Measurements from ENCODE around the gene NOL4L.
"Not testable (repeated sequence)": the region's sequence is repeated elsewhere in the genome, so short reads cannot be mapped to it uniquely, and the experiment has no call there.

The NOL4L gene

GRCh38 chr20:32496811-32497533 is 88.2 kb downstream of the NOL4L start:
- DNase-seq (ENCODE audit: insufficient read length, low spot score) (no peak), FAIRE-seq (no peak)
- TF ChIP-seq SPI1 (IDR thresholded peaks at IDR 0.05; ENCODE audit: low read depth, low read length) (no peak), POLR2A (IDR thresholded peaks at IDR 0.05; ENCODE audit: low read depth, low read length) (no peak), POLR2AphosphoS5 (IDR thresholded peaks at IDR 0.05; ENCODE audit: low read depth, low read length) (no peak), TAF1 (IDR thresholded peaks at IDR 0.05; ENCODE audit: low read depth, low read length) (no peak), PAX5 (IDR thresholded peaks at IDR 0.05; ENCODE audit: insufficient read depth, low read length, severe bottlenecking) (no peak), POU2F2 (IDR thresholded peaks at IDR 0.05; ENCODE audit: low read depth, low read length) (no peak)

- FAIRE-seq (no peak), DNase-seq (ENCODE audit: insufficient read length, low spot score) (no peak)
- TF ChIP-seq POLR2AphosphoS5 (IDR thresholded peaks at IDR 0.05; ENCODE audit: low read depth, low read length) (no peak), PAX5 (IDR thresholded peaks at IDR 0.05; ENCODE audit: insufficient read depth, low read length, severe bottlenecking) (no peak), POU2F2 (IDR thresholded peaks at IDR 0.05; ENCODE audit: low read depth, low read length) (no peak), TAF1 (IDR thresholded peaks at IDR 0.05; ENCODE audit: low read depth, low read length) (no peak), POLR2A (IDR thresholded peaks at IDR 0.05; ENCODE audit: low read depth, low read length) (no peak), SPI1 (IDR thresholded peaks at IDR 0.05; ENCODE audit: low read depth, low read length) (no peak)
Observed at GRCh38 chr20:32495949-32496348, 89.2 kb downstream of the NOL4L start.

GRCh38 chr20:32495217-32495565 is 89.9 kb downstream of the NOL4L start:
- DNase-seq (ENCODE audit: insufficient read length, low spot score): no peak
- FAIRE-seq: no peak
- TF ChIP-seq POLR2AphosphoS5 (IDR thresholded peaks at IDR 0.05; ENCODE audit: low read depth, low read length) (no peak), SPI1 (IDR thresholded peaks at IDR 0.05; ENCODE audit: low read depth, low read length) (no peak), TAF1 (IDR thresholded peaks at IDR 0.05; ENCODE audit: low read depth, low read length) (no peak), POU2F2 (IDR thresholded peaks at IDR 0.05; ENCODE audit: low read depth, low read length) (no peak), POLR2A (IDR thresholded peaks at IDR 0.05; ENCODE audit: low read depth, low read length) (no peak), PAX5 (IDR thresholded peaks at IDR 0.05; ENCODE audit: insufficient read depth, low read length, severe bottlenecking) (no peak)

- FAIRE-seq (no peak), DNase-seq (ENCODE audit: insufficient read length, low spot score) (no peak)
- TF ChIP-seq POLR2A (IDR thresholded peaks at IDR 0.05; ENCODE audit: low read depth, low read length) (no peak), POU2F2 (IDR thresholded peaks at IDR 0.05; ENCODE audit: low read depth, low read length) (no peak), POLR2AphosphoS5 (IDR thresholded peaks at IDR 0.05; ENCODE audit: low read depth, low read length) (no peak), PAX5 (IDR thresholded peaks at IDR 0.05; ENCODE audit: insufficient read depth, low read length, severe bottlenecking) (no peak), SPI1 (IDR thresholded peaks at IDR 0.05; ENCODE audit: low read depth, low read length) (no peak), TAF1 (IDR thresholded peaks at IDR 0.05; ENCODE audit: low read depth, low read length) (no peak)
Observed at GRCh38 chr20:32494483-32495216, 90.5 kb downstream of the NOL4L start.

GRCh38 chr20:32493356-32493755 is 91.8 kb downstream of the NOL4L start:
- TF ChIP-seq POU2F2 (IDR thresholded peaks at IDR 0.05; ENCODE audit: low read depth, low read length) (no peak), SPI1 (IDR thresholded peaks at IDR 0.05; ENCODE audit: low read depth, low read length) (no peak), PAX5 (IDR thresholded peaks at IDR 0.05; ENCODE audit: insufficient read depth, low read length, severe bottlenecking) (no peak), TAF1 (IDR thresholded peaks at IDR 0.05; ENCODE audit: low read depth, low read length) (no peak), POLR2AphosphoS5 (IDR thresholded peaks at IDR 0.05; ENCODE audit: low read depth, low read length) (no peak)
- DNase-seq (ENCODE audit: insufficient read length, low spot score) (no peak), FAIRE-seq (no peak)

GRCh38 chr20:32491764-32492151 is 93.4 kb downstream of the NOL4L start:
- FAIRE-seq; DNase-seq (ENCODE audit: insufficient read length, low spot score): not testable (repeated sequence)

- DNase-seq (ENCODE audit: insufficient read length, low spot score): no peak
- no peak for TF ChIP-seq POU2F2 (IDR thresholded peaks at IDR 0.05; ENCODE audit: low read depth, low read length)
- no peak for TF ChIP-seq PAX5 (IDR thresholded peaks at IDR 0.05; ENCODE audit: insufficient read depth, low read length, severe bottlenecking)
- no peak for TF ChIP-seq POLR2AphosphoS5 (IDR thresholded peaks at IDR 0.05; ENCODE audit: low read depth, low read length)
- no peak for TF ChIP-seq TAF1 (IDR thresholded peaks at IDR 0.05; ENCODE audit: low read depth, low read length)
- no peak for TF ChIP-seq SPI1 (IDR thresholded peaks at IDR 0.05; ENCODE audit: low read depth, low read length)
- no peak for TF ChIP-seq POLR2A (IDR thresholded peaks at IDR 0.05; ENCODE audit: low read depth, low read length)
- no peak for FAIRE-seq
Observed at GRCh38 chr20:32490942-32491763, 94.0 kb downstream of the NOL4L start.

- DNase-seq (ENCODE audit: insufficient read length, low spot score) (no peak), FAIRE-seq (no peak)
- TF ChIP-seq POU2F2 (IDR thresholded peaks at IDR 0.05; ENCODE audit: low read depth, low read length) (no peak), TAF1 (IDR thresholded peaks at IDR 0.05; ENCODE audit: low read depth, low read length) (no peak), POLR2AphosphoS5 (IDR thresholded peaks at IDR 0.05; ENCODE audit: low read depth, low read length) (no peak), SPI1 (IDR thresholded peaks at IDR 0.05; ENCODE audit: low read depth, low read length) (no peak)
Observed at GRCh38 chr20:32488066-32488838, 96.9 kb downstream of the NOL4L start.

- TF ChIP-seq SPI1 (IDR thresholded peaks at IDR 0.05; ENCODE audit: low read depth, low read length): no peak
- no peak for FAIRE-seq
Observed at GRCh38 chr20:32487381-32487780, 97.8 kb downstream of the NOL4L start.

More at GRCh38 chr20:32487381-32487780, 97.8 kb downstream of the NOL4L start:
- no peak for DNase-seq (ENCODE audit: insufficient read length, low spot score)
